Motor neuron (in vitro differentiated cells): ENCODE results near the gene ACBD6. TPM values are rescaled to one million over a fixed set of nuclear protein-coding genes. Genes with fewer than 3 reads are reported as not detected.

ENCODE experiments used
- ATAC-seq, 8 experiments: fragments of 200-7000 bp; cut with Tn5 transposase; replicated peaks in 6 of 8; 2 replicates each; pipeline ENCODE4 v1.8.0; 2021; ENCODE audit warnings: mild to moderate bottlenecking in 8 of 8, moderate library complexity in 8 of 8
- H3K27ac ChIP-seq, 2 donors: fragments of 250-450 bp; sonication (Bioruptor Pico); 2 replicates each; pipeline ENCODE4 v1.9.0; 2021; ENCODE audit warnings: antibody characterized with exemption in 2 of 2, mild to moderate bottlenecking in 2 of 2, moderate library complexity in 1 of 2
- H3K4me1 ChIP-seq, 2 donors: fragments of 250-450 bp; sonication (Bioruptor Pico); replicated peaks in 1 of 2; 2 replicates each; pipeline ENCODE4 v1.6.1; 2021; ENCODE audit warnings: antibody characterized with exemption in 2 of 2, mild to moderate bottlenecking in 2 of 2, moderate library complexity in 1 of 2
- H3K4me3 ChIP-seq, 5 donors: fragments of 250-450 bp; sonication (Bioruptor Pico); 2 replicates each; pipeline ENCODE4 v1.9.0; 2021; ENCODE audit warnings: antibody characterized with exemption in 5 of 5, mild to moderate bottlenecking in 5 of 5, moderate library complexity in 4 of 5
- WGBS, 10 experiments: fragments of 450-650 bp; shearing (Covaris generic); methylation state at CpG; one replicate each; pipeline ENCODE4 v1.0.0; 2022; 5-methylcytosine and 5-hydroxymethylcytosine counted together
- in situ Hi-C, 9 experiments: fragments of 400-800 bp; cut with MboI; loops; one replicate each; pipeline ENCODE4 v1.15.0; 2021; ENCODE audit warnings: low sequenced_read_pairs in 9 of 9, low pct_unique_long_range_greater_than_20kb in 2 of 9; ENCODE audit not compliant: unreplicated experiment in 9 of 9
- total RNA-seq, 8 experiments: library from RNA; unstranded; fragments of 300-600 nt; gene quantifications; 2 replicates each; pipeline versions ENCODE4 v1.2.3 to v1.2.4, GENCODE V29; 2022

ACBD6 gene
- total RNA-seq, 8 experiments from 2014 or later, result 62.2 to 113 (median 89.6) TPM

DNA sequence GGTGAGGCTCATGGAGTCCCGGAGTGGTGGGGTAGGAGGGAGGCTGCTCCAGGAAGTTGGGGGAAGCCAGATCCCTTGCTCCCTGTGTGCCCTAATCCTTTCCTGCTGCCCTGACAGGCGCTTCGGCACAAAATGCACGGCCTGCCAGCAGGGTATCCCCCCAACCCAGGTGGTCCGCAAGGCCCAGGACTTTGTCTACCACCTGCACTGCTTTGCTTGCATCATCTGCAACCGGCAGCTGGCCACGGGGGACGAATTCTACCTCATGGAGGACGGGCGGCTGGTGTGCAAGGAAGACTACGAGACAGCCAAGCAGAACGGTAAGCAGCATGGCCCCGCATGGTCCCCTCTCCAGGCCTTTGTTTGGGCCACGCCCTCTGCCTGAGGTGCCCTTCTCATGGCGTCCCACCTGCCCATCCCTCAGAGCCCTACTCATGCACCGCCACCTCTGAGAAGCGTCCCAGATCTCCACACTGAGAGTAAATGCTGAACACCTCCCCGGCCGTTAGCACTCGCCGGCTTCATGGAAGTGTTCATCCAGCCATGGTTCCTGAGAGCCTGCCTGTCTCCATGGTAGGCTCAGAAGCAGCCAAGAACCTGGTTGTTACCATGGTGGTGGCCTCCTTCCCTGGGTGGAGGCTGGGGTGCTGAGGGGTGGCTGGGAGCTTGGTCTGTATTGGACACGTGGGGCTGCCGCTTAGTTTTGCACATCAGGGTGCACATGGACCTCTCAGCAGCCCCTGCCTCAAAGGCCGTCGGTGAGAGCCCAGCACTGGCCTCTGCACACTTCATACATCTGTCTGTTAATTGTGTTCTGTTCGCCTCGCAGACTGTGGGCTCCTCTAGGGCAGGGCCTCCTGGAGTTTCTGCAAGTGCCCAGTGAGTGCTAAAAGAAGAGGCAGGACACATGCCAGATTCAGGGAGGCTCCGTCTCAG is 235.8 kb downstream of the ACBD6 start:
- Histone ChIP-seq H3K4me3 (no peak overlapping the region), H3K27ac (no peak overlapping the region), H3K4me1 (peaks cover 43 to 49% of the 10 kb centered on the region in 2 donors)
- ATAC-seq, result no peak
- 80 to 100% (median 95%) methylated on average over 1 to 21 of the region's 28 CpGs; no CpG with 5 or more reads in 3 of the 10 experiments for WGBS, 10 experiments
- in situ Hi-C loops, result loop anchor here in 1 of 9 experiments (25.0 kb wide), 1 partner anchor 221 kb away; no protein-coding TSS in a partner anchor

DNA sequence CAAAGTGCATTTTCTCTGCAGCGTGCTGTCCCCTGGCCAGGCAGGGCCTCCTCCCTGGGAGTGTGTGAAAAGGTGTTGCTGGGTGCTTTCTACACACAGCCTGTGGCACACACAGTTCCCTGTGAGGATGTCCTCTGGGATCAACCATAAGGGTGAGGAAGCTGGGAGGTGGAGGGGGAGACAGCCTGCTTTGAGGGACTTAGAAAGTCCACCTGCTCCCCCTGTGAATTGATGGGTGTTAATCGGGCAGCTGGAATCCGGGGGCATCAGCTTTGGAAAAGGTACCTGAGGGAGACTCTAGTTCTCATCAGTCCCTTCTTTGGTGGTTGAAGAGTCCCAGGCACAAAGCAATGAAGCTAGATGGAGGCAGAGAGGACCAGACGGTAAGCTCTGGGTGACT is 236.5 kb downstream of the ACBD6 start:
- H3K4me1 ChIP-seq, result peaks cover 41 to 48% of the 10 kb centered on the region in 2 donors
- WGBS, 10 experiments, result 40 to 93% (median 87%) methylated on average over 1 to 4 of the region's 4 CpGs; no CpG with 5 or more reads in 2 of the 10 experiments
- in situ Hi-C loops, result loop anchor here in 1 of 9 experiments (25.0 kb wide), 1 partner anchor 221 kb away; no protein-coding TSS in a partner anchor
- H3K27ac ChIP-seq, result no peak overlapping the region
- H3K4me3 ChIP-seq, result no peak overlapping the region
- ATAC-seq, result no peak

DNA sequence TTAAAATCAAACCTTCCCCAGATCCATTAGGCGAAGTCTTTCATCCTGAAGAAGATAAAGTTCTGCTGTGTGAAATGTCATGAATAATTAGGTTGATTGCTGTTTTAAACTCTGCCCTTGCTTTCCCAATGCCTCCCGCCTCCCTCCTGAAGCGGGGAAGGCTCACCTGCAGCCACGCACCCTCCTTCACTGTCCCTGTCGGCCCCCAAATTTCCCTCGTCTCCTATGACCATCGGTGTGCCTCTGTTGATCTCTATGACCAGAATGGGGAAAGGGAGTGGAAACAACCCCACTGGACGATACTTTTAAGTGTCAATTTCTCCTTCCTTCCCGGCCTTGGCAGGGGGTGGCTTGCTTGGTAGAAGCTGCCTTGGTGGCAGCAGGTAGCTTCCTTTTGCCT is 237.2 kb downstream of the ACBD6 start:
- Histone ChIP-seq H3K4me3 (no peak overlapping the region), H3K4me1 (peaks cover 41 to 48% of the 10 kb centered on the region in 2 donors), H3K27ac (no peak overlapping the region)
- no peak for ATAC-seq
- WGBS, 10 experiments, result 73 to 100% (median 88%) methylated on average over 1 to 9 of the region's 9 CpGs; no CpG with 5 or more reads in 1 of the 10 experiments
- in situ Hi-C loops, result loop anchor here in 1 of 9 experiments (25.0 kb wide), 1 partner anchor 222 kb away; no protein-coding TSS in a partner anchor

DNA sequence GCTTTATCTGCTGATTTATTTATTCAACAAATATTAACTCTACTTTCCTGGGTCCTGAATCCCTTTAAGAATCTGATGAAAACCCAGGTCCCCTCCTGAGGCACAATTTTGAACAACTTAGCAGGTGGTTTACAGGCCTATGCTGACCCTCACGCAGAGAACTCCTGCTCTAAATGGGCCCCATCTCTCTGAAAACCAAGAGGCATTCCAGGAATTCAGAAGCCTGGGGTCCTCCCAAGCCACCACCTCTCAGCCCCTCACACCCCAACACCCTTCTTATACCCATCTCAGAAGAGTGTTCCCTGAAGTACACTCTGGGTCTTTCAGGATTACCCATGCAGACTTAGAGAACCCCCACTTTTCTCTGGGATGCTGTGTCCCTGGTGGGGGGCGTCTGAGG is 237.8 kb downstream of the ACBD6 start:
- H3K4me3 ChIP-seq, result no peak overlapping the region
- ATAC-seq, result no peak
- no peak overlapping the region for H3K27ac ChIP-seq
- in situ Hi-C loops, result loop anchor here in 1 of 9 experiments (25.0 kb wide), 1 partner anchor 223 kb away; no protein-coding TSS in a partner anchor
- 50 to 100% (median 83%) methylated on average over 1 to 2 of the region's 2 CpGs; no CpG with 5 or more reads in 5 of the 10 experiments for WGBS, 10 experiments
- peaks cover 38 to 44% of the 10 kb centered on the region in 2 donors for H3K4me1 ChIP-seq

DNA sequence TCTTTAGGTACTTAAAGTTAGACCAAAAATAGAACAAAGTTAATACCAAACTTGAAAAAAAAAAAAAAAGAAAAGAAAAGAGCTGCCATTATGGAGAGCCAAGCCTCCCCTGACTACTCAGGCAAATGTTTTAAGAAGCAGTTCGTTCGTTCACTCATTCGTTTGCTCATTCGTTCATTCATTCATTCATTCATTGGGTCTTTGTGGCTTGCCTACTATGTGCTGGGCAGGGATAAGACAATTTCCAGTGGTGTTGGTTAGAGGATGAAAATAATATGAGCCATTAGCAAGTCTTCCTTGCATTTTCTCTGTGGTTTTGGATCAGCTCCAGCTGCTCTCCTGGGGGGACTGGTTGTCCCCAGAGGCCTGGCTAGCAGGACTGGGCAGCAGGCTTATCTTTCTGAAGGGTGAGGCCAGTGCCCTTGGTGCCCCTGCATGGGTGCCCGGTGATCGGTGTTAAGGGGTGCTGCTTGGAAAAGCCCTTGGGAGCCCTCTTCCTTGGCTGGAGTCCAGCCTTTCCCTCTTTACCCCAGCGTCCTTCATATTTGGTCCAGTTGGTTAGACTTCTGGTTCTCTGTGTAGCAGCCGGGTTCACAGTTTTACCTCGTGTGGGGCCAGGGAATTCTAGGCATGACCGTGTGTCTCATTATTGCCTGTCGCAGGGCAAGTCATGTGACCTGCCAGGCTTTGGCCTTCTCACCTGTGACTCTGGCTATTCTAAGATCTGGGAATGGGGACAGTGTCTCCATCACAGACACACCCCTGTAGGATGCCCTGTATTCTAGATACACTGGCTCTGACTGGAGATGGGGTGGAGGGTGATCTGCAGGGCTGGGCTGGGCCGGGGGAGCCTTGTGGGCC is 239.5 kb downstream of the ACBD6 start:
- WGBS, 10 experiments, result 40 to 95% (median 81%) methylated on average over 1 to 12 of the region's 12 CpGs
- Histone ChIP-seq H3K4me1 (peaks cover 27 to 31% of the 10 kb centered on the region in 2 donors), H3K27ac (no peak overlapping the region), H3K4me3 (no peak overlapping the region)
- in situ Hi-C loops, result loop anchor here in 1 of 9 experiments (25.0 kb wide), 1 partner anchor 224 kb away; no protein-coding TSS in a partner anchor
- ATAC-seq, result peak in 2 of 8 experiments; percentile 12 to 20

DNA sequence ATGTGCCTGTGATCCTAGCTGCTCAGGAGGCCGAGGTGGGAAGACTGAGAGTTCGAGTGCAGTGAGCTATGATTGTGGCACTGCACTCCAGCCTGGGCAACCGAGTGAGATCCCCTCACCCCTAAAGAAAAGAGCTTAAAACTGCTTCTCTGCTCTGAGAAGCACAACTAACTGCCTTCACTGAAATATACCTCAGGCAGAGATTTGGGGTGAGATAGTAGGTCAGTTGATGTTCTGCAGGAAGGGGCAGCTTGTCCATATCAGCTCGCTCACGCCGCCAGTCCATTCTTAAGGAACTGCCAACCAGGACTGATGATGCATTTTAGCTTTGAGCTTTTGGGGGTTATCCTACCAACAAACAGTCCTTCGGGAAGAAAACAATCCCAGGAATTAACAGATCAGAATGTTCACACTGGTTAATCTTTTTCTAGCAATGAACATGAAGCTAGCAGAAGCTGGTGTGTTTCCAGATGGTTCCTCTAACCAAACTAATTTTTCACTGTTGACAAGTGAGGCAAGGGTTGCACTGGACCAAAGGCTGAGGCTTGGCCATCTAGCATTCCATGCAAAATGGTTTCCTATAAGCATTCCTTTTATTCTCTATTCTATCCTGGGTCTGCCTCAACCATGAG is 240.7 kb downstream of the ACBD6 start:
- Histone ChIP-seq H3K27ac (no peak overlapping the region), H3K4me1 (peaks cover 34 to 41% of the 10 kb centered on the region in 2 donors), H3K4me3 (no peak overlapping the region)
- in situ Hi-C loops, result loop anchor here in 1 of 9 experiments (25.0 kb wide), 1 partner anchor 226 kb away; no protein-coding TSS in a partner anchor
- ATAC-seq, result no peak
- 50 to 100% (median 73%) methylated on average over 1 to 7 of the region's 7 CpGs; no CpG with 5 or more reads in 3 of the 10 experiments for WGBS, 10 experiments

DNA sequence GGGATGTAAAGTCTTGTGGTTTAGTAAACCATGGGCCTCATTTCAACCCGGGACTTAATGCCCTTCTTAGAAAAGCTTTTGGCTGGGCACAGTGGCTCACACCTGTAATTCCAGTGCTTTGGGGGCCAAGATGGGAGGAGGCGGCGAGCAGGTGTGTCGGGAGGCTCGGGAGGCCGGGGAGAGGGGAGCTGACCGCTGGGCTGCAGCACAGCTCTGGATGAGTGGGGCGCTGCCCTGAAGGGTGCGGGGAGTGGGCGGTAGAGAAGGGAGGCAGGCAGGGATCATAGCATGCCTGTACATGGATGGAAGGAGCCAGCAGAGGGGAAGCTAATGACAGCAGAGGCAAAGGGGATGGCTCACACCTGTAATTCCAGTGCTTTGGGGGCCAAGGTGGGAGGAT is 241.3 kb downstream of the ACBD6 start:
- in situ Hi-C loops, result loop anchor here in 1 of 9 experiments (25.0 kb wide), 1 partner anchor 226 kb away; no protein-coding TSS in a partner anchor
- no peak for ATAC-seq
- Histone ChIP-seq H3K4me3 (no peak overlapping the region), H3K27ac (no peak overlapping the region), H3K4me1 (peaks cover 40 to 48% of the 10 kb centered on the region in 2 donors)
- WGBS, 10 experiments, result 80 to 95% (median 88%) methylated on average over 6 to 8 of the region's 10 CpGs; no CpG with 5 or more reads in 7 of the 10 experiments

DNA sequence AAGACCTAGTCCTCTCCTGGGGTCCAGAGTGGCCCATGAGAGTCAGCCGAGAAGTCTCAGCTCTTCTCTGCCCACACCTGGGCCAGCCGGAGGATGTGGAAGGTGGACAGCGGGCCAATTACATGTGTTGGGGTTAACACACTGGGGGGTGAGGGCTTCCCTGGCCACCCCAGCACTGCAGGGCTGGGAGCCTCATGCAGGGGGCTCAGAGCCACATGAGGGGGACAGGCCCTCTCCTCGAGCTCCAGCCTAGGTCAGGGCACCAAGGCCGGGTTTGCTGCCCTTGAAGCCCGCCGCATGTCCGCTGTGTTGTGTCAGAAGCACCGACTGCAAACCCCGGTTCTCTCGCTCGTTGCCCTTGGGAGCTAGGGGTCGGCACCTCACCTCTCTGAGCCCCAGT is 241.8 kb downstream of the ACBD6 start:
- Histone ChIP-seq H3K4me3 (no peak overlapping the region), H3K4me1 (peaks cover 41 to 49% of the 10 kb centered on the region in 2 donors), H3K27ac (no peak overlapping the region)
- WGBS, 10 experiments, result 80 to 100% (median 95%) methylated on average over 1 to 7 of the region's 13 CpGs; no CpG with 5 or more reads in 6 of the 10 experiments
- in situ Hi-C loops, result loop anchor here in 1 of 9 experiments (25.0 kb wide), 1 partner anchor 227 kb away; no protein-coding TSS in a partner anchor
- no peak for ATAC-seq

DNA sequence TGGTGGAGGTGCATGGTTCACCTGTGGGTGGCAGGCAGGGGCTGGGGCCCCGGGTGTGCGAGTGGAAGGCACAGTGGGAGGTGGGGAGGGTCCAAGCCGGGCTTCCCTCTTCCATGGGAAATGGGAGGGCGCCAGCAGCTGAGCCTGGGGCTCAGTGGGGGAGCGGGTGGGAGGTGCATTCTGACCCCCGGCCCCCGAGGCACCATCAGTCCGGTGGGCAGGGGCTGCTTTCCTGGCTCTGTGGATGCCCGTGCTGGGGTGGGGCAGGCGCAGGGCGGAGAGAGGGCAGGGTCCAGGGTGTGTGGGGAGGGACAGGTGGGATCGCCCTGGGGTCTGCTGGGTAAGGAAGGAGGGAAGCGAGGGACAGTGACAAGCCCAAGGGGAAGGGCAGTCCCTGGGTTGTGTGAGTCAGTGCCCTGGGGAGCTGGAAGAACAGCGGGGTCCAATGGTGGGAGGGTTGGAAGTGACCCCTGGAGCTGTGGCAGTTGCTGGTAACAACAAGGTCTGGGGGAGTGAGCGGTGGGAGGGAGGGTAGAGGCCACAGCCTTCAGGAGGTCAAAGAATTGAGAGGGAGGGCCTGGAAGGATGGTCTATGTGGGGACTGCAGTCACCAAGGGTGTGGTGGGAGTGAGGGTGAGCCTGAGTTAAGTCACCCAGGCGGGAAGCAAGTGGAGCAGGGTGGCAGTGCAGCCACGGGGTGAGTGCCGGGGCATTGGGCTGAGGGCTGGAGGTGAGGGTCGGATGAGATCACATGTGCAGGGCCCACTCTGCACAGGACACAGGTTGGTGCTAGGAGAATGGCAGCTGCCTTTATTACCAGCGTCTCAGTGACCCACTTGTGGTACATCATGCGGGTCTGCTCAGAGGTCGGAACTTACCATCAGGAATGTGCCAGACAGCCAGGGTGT is 242.7 kb downstream of the ACBD6 start:
- WGBS, 10 experiments, result 80 to 100% (median 90%) methylated on average over 2 to 9 of the region's 22 CpGs; no CpG with 5 or more reads in 5 of the 10 experiments
- H3K27ac ChIP-seq, result no peak overlapping the region
- H3K4me3 ChIP-seq, result no peak overlapping the region
- no peak for ATAC-seq
- H3K4me1 ChIP-seq, result peaks cover 45 to 49% of the 10 kb centered on the region in 2 donors
- in situ Hi-C loops, result loop anchor here in 2 of 9 experiments (10.0 to 25.0 kb wide), 3 partner anchors 165 to 228 kb away; no protein-coding TSS in a partner anchor

DNA sequence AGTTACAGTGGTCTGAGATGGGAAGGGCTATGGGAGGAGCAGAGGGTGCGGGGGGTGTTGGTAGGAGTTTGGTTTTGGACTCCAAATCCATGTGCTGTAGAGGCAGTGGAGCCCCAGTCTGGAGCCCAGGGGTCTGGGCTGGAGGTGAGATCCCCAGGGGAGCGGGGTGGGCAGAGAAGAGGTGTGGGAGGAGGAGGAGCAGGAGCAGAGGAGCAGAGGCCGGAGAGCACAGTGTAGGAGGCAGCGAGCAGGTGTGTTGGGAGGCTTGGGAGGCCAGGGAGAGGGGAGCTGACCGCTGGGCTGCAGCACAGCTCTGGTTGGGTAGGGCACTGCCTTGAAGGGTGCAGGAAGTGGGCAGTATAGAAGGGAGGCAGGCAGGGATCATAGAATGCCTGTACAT is 243.4 kb downstream of the ACBD6 start:
- Histone ChIP-seq H3K4me3 (no peak overlapping the region), H3K27ac (no peak overlapping the region), H3K4me1 (peaks cover 50 to 56% of the 10 kb centered on the region in 2 donors)
- in situ Hi-C loops, result loop anchor here in 2 of 9 experiments (10.0 to 25.0 kb wide), 3 partner anchors 166 to 228 kb away; no protein-coding TSS in a partner anchor
- 42 to 83% (median 80%) methylated on average over 1 to 3 of the region's 5 CpGs; no CpG with 5 or more reads in 6 of the 10 experiments for WGBS, 10 experiments
- ATAC-seq, result no peak

DNA sequence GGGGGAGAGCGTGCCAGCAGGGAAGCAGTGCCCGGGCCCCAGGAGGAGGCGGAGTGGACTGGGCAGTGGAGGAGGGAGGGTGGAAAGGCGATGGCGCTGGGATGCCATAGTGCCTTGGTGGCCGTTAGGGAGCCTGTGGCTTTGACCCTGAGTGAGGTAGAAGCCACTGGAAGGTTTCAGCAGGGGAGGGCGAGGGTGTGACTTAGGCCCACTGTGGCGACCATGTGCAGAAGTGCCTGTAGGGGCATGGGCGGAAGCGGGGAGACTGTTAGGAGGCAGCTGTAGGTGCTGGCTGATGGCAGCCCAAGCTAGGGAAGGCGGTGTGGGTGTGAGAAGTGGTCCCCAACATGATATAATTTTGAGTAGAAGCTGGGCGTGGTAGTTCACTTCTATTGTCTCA is 244.1 kb downstream of the ACBD6 start:
- H3K4me1 ChIP-seq, result peaks cover 54 to 62% of the 10 kb centered on the region in 2 donors
- no peak overlapping the region for H3K27ac ChIP-seq
- in situ Hi-C loops, result loop anchor here in 2 of 9 experiments (10.0 to 25.0 kb wide), 3 partner anchors 167 to 229 kb away; no protein-coding TSS in a partner anchor
- no peak for ATAC-seq
- no peak overlapping the region for H3K4me3 ChIP-seq
- WGBS, 10 experiments, result 74 to 100% (median 92%) methylated on average over 1 to 10 of the region's 12 CpGs; no CpG with 5 or more reads in 4 of the 10 experiments
